HG03432 (cell line): ENCODE results near the gene PDSS2.

Source experiments
- ATAC-seq: cut with Tn5 transposase; IDR thresholded peaks from one replicate; pipeline ENCODE4 v1.9.1; 2021; ENCODE audit warnings: mild to moderate bottlenecking, moderate library complexity; ENCODE audit not compliant: unreplicated experiment

PDSS2 gene

GRCh38 chr6:107421696-107422256 lies 37.6 kb downstream of the PDSS2 start:
- no peak for ATAC-seq

GRCh38 chr6:107419733-107420132 lies 39.6 kb downstream of the PDSS2 start:
- ATAC-seq: no peak

- ATAC-seq: no peak
Observed at GRCh38 chr6:107418118-107418517, 41.2 kb downstream of the PDSS2 start.

GRCh38 chr6:107416145-107416544 lies 43.2 kb downstream of the PDSS2 start:
- no peak for ATAC-seq

- ATAC-seq: no peak
Observed at GRCh38 chr6:107413966-107414645, 45.3 kb downstream of the PDSS2 start.

GRCh38 chr6:107411161-107411560 lies 48.2 kb downstream of the PDSS2 start:
- no peak for ATAC-seq

GRCh38 chr6:107409942-107410341 lies 49.4 kb downstream of the PDSS2 start:
- ATAC-seq: no peak

- ATAC-seq: no peak
Observed at GRCh38 chr6:107408714-107409113, 50.6 kb downstream of the PDSS2 start.

- ATAC-seq: no peak
Observed at GRCh38 chr6:107405002-107405401, 54.4 kb downstream of the PDSS2 start.

- no peak for ATAC-seq
Observed at GRCh38 chr6:107402533-107402932, 56.8 kb downstream of the PDSS2 start.

GRCh38 chr6:107401573-107401972 lies 57.8 kb downstream of the PDSS2 start:
- ATAC-seq: no peak

GRCh38 chr6:107400616-107401147 lies 58.7 kb downstream of the PDSS2 start:
- ATAC-seq: no peak

GRCh38 chr6:107399935-107400334 lies 59.4 kb downstream of the PDSS2 start:
- no peak for ATAC-seq

GRCh38 chr6:107398001-107398400 lies 61.4 kb downstream of the PDSS2 start:
- no peak for ATAC-seq

- ATAC-seq: no peak
Observed at GRCh38 chr6:107396211-107396610, 63.2 kb downstream of the PDSS2 start.

- no peak for ATAC-seq
Observed at GRCh38 chr6:107392069-107392468, 67.3 kb downstream of the PDSS2 start.

GRCh38 chr6:107390685-107391435 lies 68.5 kb downstream of the PDSS2 start:
- no peak for ATAC-seq

GRCh38 chr6:107390056-107390455 lies 69.3 kb downstream of the PDSS2 start:
- ATAC-seq: no peak

- ATAC-seq: no peak
Observed at GRCh38 chr6:107386904-107387303, 72.5 kb downstream of the PDSS2 start.

GRCh38 chr6:107386340-107386739 lies 73.0 kb downstream of the PDSS2 start:
- ATAC-seq: no peak

GRCh38 chr6:107383705-107384104 lies 75.7 kb downstream of the PDSS2 start:
- no peak for ATAC-seq

- ATAC-seq: no peak
Observed at GRCh38 chr6:107374264-107374663, 85.1 kb downstream of the PDSS2 start.
